ENCODE results near the gene SNX20. TPM values are rescaled to one million over a fixed set of nuclear protein-coding genes. Genes with fewer than 3 reads are reported as not detected.

SNX20 gene
- total RNA-seq, 1 donor from 2014 or later = not detected

DNA sequence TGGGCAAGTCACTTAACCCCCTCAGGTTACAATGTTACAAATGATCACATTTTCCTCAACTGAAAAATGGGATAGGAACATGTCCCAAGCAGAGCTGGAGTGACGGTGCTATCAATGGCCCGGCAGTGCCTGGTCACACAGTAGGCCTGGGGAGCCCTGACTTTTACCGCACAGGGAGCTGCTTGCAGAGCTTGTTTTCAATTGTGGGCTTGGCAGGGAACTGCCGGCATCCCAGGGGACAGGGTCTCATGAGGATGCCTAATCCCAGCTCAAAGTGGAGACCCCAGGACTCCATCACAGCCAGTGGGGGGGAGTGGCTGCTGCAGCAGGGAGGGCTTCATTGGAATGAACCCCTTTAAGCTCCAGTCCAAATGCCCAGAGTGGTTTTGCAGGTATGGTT, 11.4 kb downstream of the SNX20 start:
- no peak for DNase-seq (ENCODE audit: low read depth)
- TF ChIP-seq, protein P1, sequence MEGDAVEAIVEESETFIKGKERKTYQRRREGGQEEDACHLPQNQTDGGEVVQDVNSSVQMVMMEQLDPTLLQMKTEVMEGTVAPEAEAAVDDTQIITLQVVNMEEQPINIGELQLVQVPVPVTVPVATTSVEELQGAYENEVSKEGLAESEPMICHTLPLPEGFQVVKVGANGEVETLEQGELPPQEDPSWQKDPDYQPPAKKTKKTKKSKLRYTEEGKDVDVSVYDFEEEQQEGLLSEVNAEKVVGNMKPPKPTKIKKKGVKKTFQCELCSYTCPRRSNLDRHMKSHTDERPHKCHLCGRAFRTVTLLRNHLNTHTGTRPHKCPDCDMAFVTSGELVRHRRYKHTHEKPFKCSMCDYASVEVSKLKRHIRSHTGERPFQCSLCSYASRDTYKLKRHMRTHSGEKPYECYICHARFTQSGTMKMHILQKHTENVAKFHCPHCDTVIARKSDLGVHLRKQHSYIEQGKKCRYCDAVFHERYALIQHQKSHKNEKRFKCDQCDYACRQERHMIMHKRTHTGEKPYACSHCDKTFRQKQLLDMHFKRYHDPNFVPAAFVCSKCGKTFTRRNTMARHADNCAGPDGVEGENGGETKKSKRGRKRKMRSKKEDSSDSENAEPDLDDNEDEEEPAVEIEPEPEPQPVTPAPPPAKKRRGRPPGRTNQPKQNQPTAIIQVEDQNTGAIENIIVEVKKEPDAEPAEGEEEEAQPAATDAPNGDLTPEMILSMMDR (conservative IDR thresholded peaks at IDR 0.05; ENCODE audit: low read depth, low read length) = no peak
- H3K4me3 ChIP-seq (ENCODE audit: low read depth, low read length) = no peak overlapping the region

DNA sequence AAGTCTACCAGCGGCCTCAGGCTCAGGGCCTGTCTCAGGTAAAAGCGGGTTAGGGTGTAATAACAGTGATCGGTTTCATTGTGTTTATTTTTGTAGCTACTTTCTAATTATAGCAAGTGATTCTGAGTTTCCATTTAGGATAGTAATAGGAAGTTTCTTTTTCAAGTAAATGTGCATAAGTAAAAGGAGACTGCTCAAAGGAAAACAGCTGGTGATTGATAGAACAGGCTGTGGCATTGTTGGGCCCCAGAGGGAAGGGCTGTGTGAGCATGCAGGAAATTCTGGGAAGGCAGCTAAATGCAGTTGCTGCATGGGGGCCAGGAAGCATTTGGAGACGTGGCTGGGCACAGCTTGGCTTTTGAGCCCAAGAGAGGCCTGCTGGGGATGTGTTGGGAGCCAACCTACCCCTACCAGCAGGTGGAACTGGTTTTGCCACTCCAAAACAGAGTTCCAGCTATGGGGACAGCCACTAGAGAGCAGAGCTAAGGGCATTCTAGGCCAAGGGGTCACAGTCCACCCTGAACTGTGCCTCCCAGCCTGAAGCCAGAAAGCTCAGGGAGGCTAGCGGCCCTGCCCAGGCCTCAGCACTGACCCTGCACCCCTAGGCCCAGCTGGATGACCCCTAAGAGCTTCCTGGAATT, 12.6 kb downstream of the SNX20 start:
- no peak overlapping the region for H3K4me3 ChIP-seq (ENCODE audit: low read depth, low read length)
- TF ChIP-seq, protein P1 (conservative IDR thresholded peaks at IDR 0.05; ENCODE audit: low read depth, low read length) = no peak
- no peak for DNase-seq (ENCODE audit: low read depth)

DNA sequence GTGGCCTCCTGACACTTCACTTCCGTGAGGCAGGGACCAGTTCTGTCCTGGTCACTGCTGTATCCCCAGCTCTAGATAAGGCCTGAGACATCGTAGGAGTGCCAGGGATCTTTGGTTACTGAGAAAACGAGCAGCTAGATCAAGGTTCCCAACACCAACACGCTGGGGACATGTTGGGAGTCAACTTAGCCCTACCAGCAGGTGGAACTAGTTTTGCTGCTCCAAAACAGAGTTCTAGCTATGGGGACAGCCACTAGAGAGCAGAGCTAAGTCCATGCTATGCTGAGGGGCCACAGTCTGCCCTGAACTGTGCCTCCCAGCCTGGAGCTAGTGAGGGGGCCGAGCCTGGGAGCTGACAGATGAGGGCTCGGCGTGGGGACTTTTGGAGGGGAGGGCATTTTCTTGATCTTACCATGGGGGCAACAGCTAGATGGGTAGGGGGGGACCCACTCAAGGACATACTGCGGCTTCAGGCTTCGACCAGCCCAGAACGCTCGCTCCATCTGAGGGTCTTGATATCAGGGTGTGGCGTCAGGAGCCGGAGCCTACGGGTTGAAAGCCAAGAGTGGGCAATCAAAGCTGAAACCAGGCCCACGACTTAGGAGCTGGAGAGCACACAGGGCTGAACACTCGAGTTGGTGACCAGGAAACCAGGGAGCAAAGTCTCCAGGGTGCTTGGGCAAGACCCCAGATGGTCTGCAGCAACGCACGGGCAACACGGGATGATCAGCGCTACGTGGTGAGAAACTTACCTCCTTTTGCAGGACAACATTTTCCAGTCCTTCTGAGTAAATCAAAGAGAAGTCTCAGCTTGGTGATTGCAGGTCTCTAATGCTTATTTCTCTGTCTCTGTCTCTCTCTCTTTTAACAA, 13.4 kb downstream of the SNX20 start:
- H3K4me3 ChIP-seq (ENCODE audit: low read depth, low read length) = no peak overlapping the region
- TF ChIP-seq, protein P1 (conservative IDR thresholded peaks at IDR 0.05; ENCODE audit: low read depth, low read length) = peak; percentile 22
- DNase-seq (ENCODE audit: low read depth) = no peak

DNA sequence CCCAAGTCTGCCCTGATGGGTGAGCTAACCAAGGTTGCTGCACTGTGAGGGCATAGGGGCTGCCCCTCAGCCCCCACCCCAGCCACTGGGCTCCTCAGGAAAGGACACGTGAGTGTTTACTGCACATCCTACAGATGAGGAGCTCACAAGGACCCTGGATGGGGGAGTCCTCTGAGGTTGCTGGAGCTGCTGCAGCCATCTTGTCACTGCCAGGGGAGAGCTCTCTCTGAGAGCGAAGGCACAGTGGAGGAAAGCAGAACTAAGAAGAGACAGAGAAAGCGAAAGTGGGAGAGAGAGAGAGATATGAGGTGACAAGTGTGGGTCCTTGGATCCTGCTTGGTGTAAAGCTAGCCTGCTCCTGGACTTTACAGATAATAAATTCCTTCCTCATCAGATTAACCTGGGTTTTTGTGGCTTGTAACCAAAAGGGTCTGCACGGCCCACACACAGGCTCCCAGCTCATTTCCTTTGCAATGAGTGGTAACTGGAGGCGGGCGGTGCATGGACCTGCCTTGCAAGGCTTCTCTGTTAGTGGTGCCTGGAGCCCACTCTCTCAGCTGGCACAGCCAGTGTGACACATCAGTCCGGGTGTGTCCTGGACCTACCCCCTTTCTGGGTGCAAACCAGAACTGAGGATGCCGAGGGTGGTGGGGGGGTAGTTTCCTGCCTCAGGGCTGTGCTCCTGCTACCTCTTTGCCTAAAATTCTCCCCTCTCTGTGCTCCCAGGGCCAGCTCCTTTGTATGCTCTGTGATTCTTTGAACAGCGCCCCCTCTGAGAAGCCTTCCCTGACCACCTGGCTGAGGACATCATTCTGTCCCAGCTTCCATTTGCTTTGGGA, 14.2 kb downstream of the SNX20 start:
- TF ChIP-seq, protein P1 (conservative IDR thresholded peaks at IDR 0.05; ENCODE audit: low read depth, low read length) = no peak
- H3K4me3 ChIP-seq (ENCODE audit: low read depth, low read length) = no peak overlapping the region
- no peak for DNase-seq (ENCODE audit: low read depth)

DNA sequence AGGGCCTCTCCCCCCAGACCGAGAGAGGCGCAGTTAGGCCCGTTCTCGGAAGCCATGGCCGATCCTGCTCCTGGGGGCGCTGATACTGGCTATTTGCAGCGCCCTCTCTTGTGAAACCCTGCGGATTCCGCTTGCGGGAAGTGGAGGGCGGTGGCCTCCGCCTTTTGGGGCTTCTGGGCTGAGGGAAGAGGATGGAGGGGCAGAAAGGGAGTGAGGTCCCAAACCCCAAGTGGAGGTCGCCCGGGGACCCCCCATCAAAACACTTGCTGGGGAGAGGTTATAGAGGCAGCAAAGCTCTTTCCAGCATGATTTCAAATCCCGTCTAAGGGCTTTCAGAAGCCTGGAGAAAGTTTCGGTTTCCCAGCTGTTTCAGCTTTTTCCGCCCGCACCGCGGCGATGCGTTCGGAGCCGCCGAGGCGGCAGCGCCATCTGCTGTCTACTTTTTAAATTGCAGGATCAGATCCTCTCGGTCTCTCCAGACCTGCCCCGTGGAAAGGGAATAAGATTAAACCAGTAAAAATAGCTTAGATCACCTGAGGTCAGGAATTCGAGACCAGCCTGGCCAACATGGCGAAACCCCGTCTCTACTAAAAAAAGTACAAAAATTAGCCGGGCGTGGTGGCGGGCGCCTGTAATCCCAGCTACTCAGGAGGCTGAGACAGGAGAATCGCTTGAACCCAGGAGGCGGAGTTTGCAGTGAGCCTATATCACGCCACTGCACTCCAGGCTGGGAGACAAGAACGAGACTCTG, 15.8 kb downstream of the SNX20 start:
- H3K4me3 ChIP-seq (ENCODE audit: low read depth, low read length) = peak overlapping the region; percentile 49
- no peak for DNase-seq (ENCODE audit: low read depth)
- TF ChIP-seq, protein P1 (conservative IDR thresholded peaks at IDR 0.05; ENCODE audit: low read depth, low read length) = peak; percentile 83

DNA sequence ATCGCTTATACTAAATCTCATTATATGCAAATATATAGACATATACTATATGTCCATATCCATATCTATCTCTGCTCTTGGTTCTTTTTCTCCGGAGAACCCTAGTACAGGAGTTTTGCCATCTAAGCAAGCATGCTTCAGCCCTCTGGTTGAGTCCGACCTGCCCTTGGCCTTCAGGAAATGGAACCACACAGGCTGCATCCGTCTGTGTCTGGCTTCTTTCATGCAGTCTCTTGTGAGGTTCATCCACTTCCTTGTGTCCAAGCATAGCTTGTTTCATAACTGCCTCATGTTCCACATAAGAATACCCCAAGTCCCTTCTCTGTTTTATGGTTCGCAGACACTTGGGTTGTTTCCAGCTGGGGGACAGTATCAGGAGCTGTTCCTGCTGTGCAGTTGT, 16.8 kb downstream of the SNX20 start:
- TF ChIP-seq, protein P1 (conservative IDR thresholded peaks at IDR 0.05; ENCODE audit: low read depth, low read length) = no peak
- no peak overlapping the region for H3K4me3 ChIP-seq (ENCODE audit: low read depth, low read length)
- no peak for DNase-seq (ENCODE audit: low read depth)
